Hindlimb muscle (tissue), 1 donor: Measurements from ENCODE around the gene GNPTAB. TPM values are rescaled to one million over a fixed set of nuclear protein-coding genes. Genes with fewer than 3 reads are reported as not detected.

Source experiments
- polyA plus RNA-seq: library from polyadenylated mRNA; unstranded; fragments of 120-200 nt; gene quantifications from one replicate; pipeline ENCODE4 v1.2.1, GENCODE V29; 2013; ENCODE audit not compliant: insufficient read length

The GNPTAB gene
- polyA plus RNA-seq, 1 donor, result 18.1 TPM

Other genes with a start within 250 kb of the GNPTAB start
- gene MYBPC1, start 236.0 kb downstream of the GNPTAB start, polyA plus RNA-seq, result 3,488 TPM
- gene CHPT1, start 133.3 kb downstream of the GNPTAB start, polyA plus RNA-seq, result 27.9 TPM
- gene SYCP3, start 91.5 kb downstream of the GNPTAB start, polyA plus RNA-seq, result 0.41 TPM
- gene DRAM1, start 46.6 kb upstream of the GNPTAB start, polyA plus RNA-seq, result 3.5 TPM
- 33.6 TPM for gene WASHC3, start 231.0 kb upstream of the GNPTAB start, polyA plus RNA-seq